SU-DHL-6 (cell line): ENCODE measurements around the gene PXMP4.

ENCODE experiments used
- H2AFZ ChIP-seq: fragments of 200-600 bp; sonication (generic); 2 replicates; pipeline ENCODE4 v1.6.1; 2014; ENCODE audit warnings: low read depth, mild to moderate bottlenecking, moderate library complexity, mixed read lengths, antibody characterized with exemption, low read length; ENCODE audit not compliant: severe bottlenecking
- H3F3A ChIP-seq: fragments of 200-600 bp; shearing (Covaris generic); 2 replicates; pipeline ENCODE4 v1.6.0; 2016; ENCODE audit warnings: antibody characterized with exemption, mild to moderate bottlenecking; ENCODE audit not compliant: insufficient read depth
- H3K27ac ChIP-seq: fragments of 200-600 bp; sonication (generic); 2 replicates; pipeline ENCODE4 v1.5.1; 2016; ENCODE audit warnings: low read depth, mild to moderate bottlenecking, low read length, moderate library complexity, mixed read lengths
- H3K27me3 ChIP-seq: fragments of 200-600 bp; sonication (generic), shearing (Covaris generic); 2 replicates; pipeline ENCODE4 v1.6.0; 2014; ENCODE audit warnings: mild to moderate bottlenecking, low read length
- H3K36me3 ChIP-seq: fragments of 200-600 bp; sonication (generic); 2 replicates; pipeline ENCODE4 v1.6.1; 2014; ENCODE audit warnings: mild to moderate bottlenecking, low read length, mixed read lengths
- H3K4me2 ChIP-seq: fragments of 300-600, 200-600 bp; shearing (Covaris generic), sonication (generic); 2 replicates; pipeline ENCODE4 v1.6.0; 2014; ENCODE audit warnings: low read length, low read depth, mild to moderate bottlenecking; ENCODE audit not compliant: poor library complexity, severe bottlenecking
- H3K4me3 ChIP-seq: fragments of 200-600 bp; sonication (generic); 2 replicates; pipeline ENCODE4 v1.5.1; 2014; ENCODE audit warnings: antibody characterized with exemption, low read length, mild to moderate bottlenecking, mixed read lengths; ENCODE audit not compliant: insufficient read depth, poor library complexity, severe bottlenecking
- H3K79me2 ChIP-seq: fragments of 200-600 bp; sonication (generic); 2 replicates; pipeline ENCODE4 v1.6.1; 2014; ENCODE audit warnings: mild to moderate bottlenecking, low read length, moderate library complexity; ENCODE audit not compliant: insufficient read depth
- H3K9ac ChIP-seq: fragments of 200-600 bp; sonication (generic); 2 replicates; pipeline ENCODE4 v1.7.0; 2014; ENCODE audit warnings: mild to moderate bottlenecking, low read length
- H3K9me2 ChIP-seq: fragments of 200-600 bp; sonication (generic); replicated peaks from 2 replicates; pipeline ENCODE4 v1.6.1; 2014; ENCODE audit warnings: low read length; ENCODE audit not compliant: insufficient read depth
- H3K9me3 ChIP-seq: fragments of 200-600 bp; sonication (generic); 2 replicates; pipeline ENCODE4 v1.6.1; 2014; ENCODE audit warnings: low read length, mixed read lengths; ENCODE audit not compliant: insufficient read depth
- H4K20me1 ChIP-seq: fragments of 200-600 bp; sonication (generic); 2 replicates; pipeline ENCODE4 v1.6.1; 2014; ENCODE audit warnings: low read depth, mild to moderate bottlenecking, antibody characterized with exemption, low read length, moderate library complexity, mixed read lengths
- EZH2phosphoT487 ChIP-seq: fragments of 200-600 bp; sonication (generic), shearing (Covaris generic); conservative IDR thresholded peaks from 2 replicates; pipeline ENCODE4 v1.6.1; 2018; ENCODE audit warnings: mild to moderate bottlenecking, antibody characterized with exemption, low read length, moderate library complexity, mixed read lengths
- TF ChIP-seq, protein P1 (sequence below): fragments of 200-600 bp; sonication (generic); IDR thresholded peaks from one replicate; pipeline ENCODE4 v1.5.1; 2017; ENCODE audit warnings: antibody characterized with exemption, mild to moderate bottlenecking, low read length, moderate library complexity; ENCODE audit not compliant: insufficient read depth, poor library complexity, severe bottlenecking

The PXMP4 gene

DNA sequence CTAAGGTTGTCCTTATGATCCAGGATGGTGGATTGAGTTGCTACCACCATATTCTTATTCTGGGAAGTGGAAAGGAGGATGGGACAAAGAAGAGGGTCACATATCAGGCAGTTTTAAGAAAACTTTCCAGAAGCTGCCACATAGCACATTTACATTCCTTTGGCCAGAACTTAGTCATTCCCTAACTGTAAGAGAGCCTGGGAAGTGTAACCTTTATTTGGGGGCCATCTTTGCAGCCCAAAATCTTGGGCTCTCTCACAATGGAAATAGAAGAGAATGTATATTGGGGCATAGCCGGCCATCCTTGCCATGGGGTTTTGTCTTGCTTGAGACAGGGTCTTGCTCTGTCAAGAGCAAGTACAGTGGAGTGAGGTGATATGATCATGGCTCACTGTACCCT is 20.1 kb upstream of the PXMP4 start:
- no peak overlapping the region for H3K9ac ChIP-seq
- no peaks in the 10 kb centered on the region; the same call in 1 of the 2 replicates for H3K79me2 ChIP-seq
- H2AFZ ChIP-seq = no peak overlapping the region
- no peaks in the 10 kb centered on the region for H3K27me3 ChIP-seq
- H3K36me3 ChIP-seq = peaks cover 4% of the 10 kb centered on the region; the same call in 1 of the 2 replicates
- TF ChIP-seq, protein P1, sequence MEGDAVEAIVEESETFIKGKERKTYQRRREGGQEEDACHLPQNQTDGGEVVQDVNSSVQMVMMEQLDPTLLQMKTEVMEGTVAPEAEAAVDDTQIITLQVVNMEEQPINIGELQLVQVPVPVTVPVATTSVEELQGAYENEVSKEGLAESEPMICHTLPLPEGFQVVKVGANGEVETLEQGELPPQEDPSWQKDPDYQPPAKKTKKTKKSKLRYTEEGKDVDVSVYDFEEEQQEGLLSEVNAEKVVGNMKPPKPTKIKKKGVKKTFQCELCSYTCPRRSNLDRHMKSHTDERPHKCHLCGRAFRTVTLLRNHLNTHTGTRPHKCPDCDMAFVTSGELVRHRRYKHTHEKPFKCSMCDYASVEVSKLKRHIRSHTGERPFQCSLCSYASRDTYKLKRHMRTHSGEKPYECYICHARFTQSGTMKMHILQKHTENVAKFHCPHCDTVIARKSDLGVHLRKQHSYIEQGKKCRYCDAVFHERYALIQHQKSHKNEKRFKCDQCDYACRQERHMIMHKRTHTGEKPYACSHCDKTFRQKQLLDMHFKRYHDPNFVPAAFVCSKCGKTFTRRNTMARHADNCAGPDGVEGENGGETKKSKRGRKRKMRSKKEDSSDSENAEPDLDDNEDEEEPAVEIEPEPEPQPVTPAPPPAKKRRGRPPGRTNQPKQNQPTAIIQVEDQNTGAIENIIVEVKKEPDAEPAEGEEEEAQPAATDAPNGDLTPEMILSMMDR = no peak
- H3K4me3 ChIP-seq = no peak overlapping the region
- H3K4me2 ChIP-seq = no peak overlapping the region
- H3F3A ChIP-seq = no peaks in the 10 kb centered on the region; the same call in 1 of the 2 replicates
- no peaks in the 10 kb centered on the region for H3K9me2 ChIP-seq
- no peaks in the 10 kb centered on the region for H4K20me1 ChIP-seq
- peaks cover 20% of the 10 kb centered on the region; the same call in 1 of the 2 replicates for H3K9me3 ChIP-seq
- no peak overlapping the region for H3K27ac ChIP-seq

- Histone ChIP-seq H3K9me2 (no peaks in the 10 kb centered on the region), H2AFZ (no peak overlapping the region), H3K79me2 (no peaks in the 10 kb centered on the region; the same call in 1 of the 2 replicates), H3K36me3 (peaks cover 4% of the 10 kb centered on the region; the same call in 1 of the 2 replicates), H3K9ac (no peak overlapping the region), H3K27ac (no peak overlapping the region), H3K27me3 (no peaks in the 10 kb centered on the region), H3F3A (peaks cover under 1% of the 10 kb centered on the region), H3K4me2 (no peak overlapping the region), H4K20me1 (no peaks in the 10 kb centered on the region), H3K9me3 (peaks cover 20% of the 10 kb centered on the region; the same call in 1 of the 2 replicates), H3K4me3 (no peak overlapping the region)
- TF ChIP-seq, protein P1 = no peak
- TF ChIP-seq EZH2phosphoT487 = no peak
Measured at GRCh38 chr20:33739493-33739892, 19.4 kb upstream of the PXMP4 start.

DNA sequence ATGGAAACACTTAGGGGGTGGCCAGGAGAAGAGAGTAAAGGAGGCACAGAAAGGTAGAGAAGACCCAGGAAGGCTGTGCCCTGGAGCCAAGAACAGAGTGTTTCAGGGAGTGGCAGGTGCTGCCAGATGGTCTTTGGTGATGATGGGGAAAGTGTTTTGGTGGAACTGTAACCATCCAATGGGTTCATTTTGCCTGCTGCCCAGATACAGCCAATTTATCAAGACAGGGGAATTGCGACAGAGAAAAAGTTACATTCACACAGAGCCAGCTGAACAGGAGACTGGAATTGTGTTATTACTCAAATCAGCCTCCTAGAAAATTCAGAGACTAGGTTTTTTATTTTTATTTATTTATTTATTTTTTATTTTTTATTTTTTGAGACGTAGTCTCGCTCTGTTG is 16.9 kb upstream of the PXMP4 start:
- no peaks in the 10 kb centered on the region for H4K20me1 ChIP-seq
- no peaks in the 10 kb centered on the region; the same call in 1 of the 2 replicates for H3K79me2 ChIP-seq
- H3K27me3 ChIP-seq = no peaks in the 10 kb centered on the region
- no peak overlapping the region for H3K4me3 ChIP-seq
- H3K36me3 ChIP-seq = peaks cover 4% of the 10 kb centered on the region; the same call in 1 of the 2 replicates
- H3K27ac ChIP-seq = no peak overlapping the region
- H3K4me2 ChIP-seq = no peak overlapping the region
- TF ChIP-seq, protein P1 = no peak
- TF ChIP-seq EZH2phosphoT487 = no peak
- H3K9ac ChIP-seq = no peak overlapping the region
- peaks cover 21% of the 10 kb centered on the region for H3F3A ChIP-seq
- H3K9me3 ChIP-seq = peaks cover 20% of the 10 kb centered on the region; the same call in 1 of the 2 replicates
- H3K9me2 ChIP-seq = no peaks in the 10 kb centered on the region
- no peak overlapping the region for H2AFZ ChIP-seq
